ENCODE measurements around the gene MARK4. TPM values are rescaled to one million over a fixed set of nuclear protein-coding genes. Genes with fewer than 3 reads are reported as not detected.

Gene MARK4
- total RNA-seq, 2 experiments from 2014 or later, result 18.5 to 19.9 TPM

GRCh38 chr19:45255611-45256157, 4.6 kb downstream of the MARK4 start:
- ChIA-PET POLR2A (no interaction called here), CTCF (no interaction called here)
- no peak for TF ChIP-seq CTCF (IDR thresholded peaks at IDR 0.05)
- no peak overlapping the region for H3K27ac Mint-ChIP-seq
- intact Hi-C loops (cut with micrococcal nuclease), result no loop called here
- H3K4me1 Mint-ChIP-seq (ENCODE audit: low read depth), result peaks cover 26% of the 10 kb centered on the region
- ATAC-seq (no peak), DNase-seq (no peak)
- H3K27me3 Mint-ChIP-seq, result no peaks in the 10 kb centered on the region
- no peak overlapping the region for H3K4me3 Mint-ChIP-seq
- H3K9me3 Mint-ChIP-seq, result no peaks in the 10 kb centered on the region
- H3K36me3 Mint-ChIP-seq (ENCODE audit: low read depth), result no peaks in the 10 kb centered on the region

GRCh38 chr19:45256836-45257235, 5.8 kb downstream of the MARK4 start:
- Mint-ChIP-seq H3K4me1 (ENCODE audit: low read depth) (peaks cover 25% of the 10 kb centered on the region), H3K27ac (no peak overlapping the region), H3K36me3 (ENCODE audit: low read depth) (no peaks in the 10 kb centered on the region), H3K4me3 (no peak overlapping the region), H3K9me3 (no peaks in the 10 kb centered on the region), H3K27me3 (no peaks in the 10 kb centered on the region)
- POLR2A ChIA-PET, result no interaction called here
- no peak for TF ChIP-seq CTCF (IDR thresholded peaks at IDR 0.05)
- ATAC-seq (no peak), DNase-seq (no peak)
- CTCF ChIA-PET, result interaction anchor here (0.8 kb wide), 1 partner anchor 8 kb away, joined by 4 read pairs; no protein-coding TSS in a partner anchor
- intact Hi-C loops (cut with micrococcal nuclease), result no loop called here

GRCh38 chr19:45258862-45259261, 7.8 kb downstream of the MARK4 start:
- ChIA-PET CTCF (interaction anchor here (0.7 kb wide), 1 partner anchor 9 kb away, joined by 3 read pairs; no protein-coding TSS in a partner anchor), POLR2A (interaction anchor here (0.7 kb wide), 1 partner anchor 101 kb away, joined by 3 read pairs; no protein-coding TSS in a partner anchor)
- Mint-ChIP-seq H3K27me3 (no peaks in the 10 kb centered on the region), H3K36me3 (ENCODE audit: low read depth) (no peaks in the 10 kb centered on the region), H3K4me1 (ENCODE audit: low read depth) (peaks cover 7% of the 10 kb centered on the region), H3K9me3 (no peaks in the 10 kb centered on the region), H3K4me3 (no peak overlapping the region), H3K27ac (no peak overlapping the region)
- DNase-seq (no peak), ATAC-seq (no peak)
- no peak for TF ChIP-seq CTCF (IDR thresholded peaks at IDR 0.05)
- intact Hi-C loops (cut with micrococcal nuclease), result no loop called here

GRCh38 chr19:45262570-45262969, 11.5 kb downstream of the MARK4 start:
- ATAC-seq, result no peak
- Mint-ChIP-seq H3K27me3 (no peaks in the 10 kb centered on the region), H3K9me3 (no peaks in the 10 kb centered on the region), H3K27ac (no peak overlapping the region), H3K4me1 (ENCODE audit: low read depth) (no peaks in the 10 kb centered on the region), H3K4me3 (no peak overlapping the region), H3K36me3 (ENCODE audit: low read depth) (no peaks in the 10 kb centered on the region)
- DNase-seq, result no peak
- no peak for TF ChIP-seq CTCF (IDR thresholded peaks at IDR 0.05)
- ChIA-PET CTCF (no interaction called here), POLR2A (no interaction called here)
- intact Hi-C loops (cut with micrococcal nuclease), result no loop called here

GRCh38 chr19:45263013-45263412, 11.9 kb downstream of the MARK4 start:
- ChIA-PET CTCF (no interaction called here), POLR2A (no interaction called here)
- Mint-ChIP-seq H3K36me3 (ENCODE audit: low read depth) (no peaks in the 10 kb centered on the region), H3K27ac (no peak overlapping the region), H3K9me3 (no peaks in the 10 kb centered on the region), H3K4me3 (no peak overlapping the region), H3K4me1 (ENCODE audit: low read depth) (no peaks in the 10 kb centered on the region), H3K27me3 (no peaks in the 10 kb centered on the region)
- ATAC-seq, result no peak
- DNase-seq, result no peak
- TF ChIP-seq CTCF (IDR thresholded peaks at IDR 0.05), result no peak
- intact Hi-C loops (cut with micrococcal nuclease), result no loop called here

All from activated CD8-positive, alpha-beta T cell treated with anti-CD3 and anti-CD28 coated beads for 36 hours (primary cell).